OCI-LY1 (cell line): ENCODE data around the gene SLC35F3.

Source experiments
- H2AFZ ChIP-seq: fragments of 200-600 bp; sonication (generic), shearing (Covaris generic); 2 replicates; pipeline ENCODE4 v1.6.0; 2014; ENCODE audit warnings: antibody characterized with exemption, mild to moderate bottlenecking, low read length
- H3F3A ChIP-seq: fragments of 200-600 bp; sonication (generic), shearing (Covaris generic); 2 replicates; pipeline ENCODE4 v1.6.0; 2014; ENCODE audit warnings: mild to moderate bottlenecking, antibody characterized with exemption, low read length, moderate library complexity; ENCODE audit not compliant: insufficient read depth
- H3K27ac ChIP-seq: fragments of 200-600 bp; sonication (generic); 2 replicates; pipeline ENCODE4 v1.5.1; 2014; ENCODE audit warnings: low read length, mixed run types, mild to moderate bottlenecking, low read depth; ENCODE audit not compliant: poor library complexity, severe bottlenecking
- H3K27me3 ChIP-seq: fragments of 200-600 bp; sonication (generic); 2 replicates; pipeline ENCODE4 v1.6.0; 2014; ENCODE audit warnings: antibody characterized with exemption, mild to moderate bottlenecking, low read length, moderate library complexity; ENCODE audit not compliant: insufficient read depth
- H3K36me3 ChIP-seq: fragments of 200-600 bp; sonication (generic); 2 replicates; pipeline ENCODE4 v1.6.1; 2014; ENCODE audit warnings: mild to moderate bottlenecking, antibody characterized with exemption, low read length, moderate library complexity, mixed read lengths; ENCODE audit not compliant: insufficient read depth
- H3K4me1 ChIP-seq: fragments of 200-600 bp; sonication (generic); 2 replicates; pipeline ENCODE4 v1.5.1; 2014; ENCODE audit warnings: mild to moderate bottlenecking, low read length, moderate library complexity; ENCODE audit not compliant: insufficient read depth, severe bottlenecking
- H3K4me2 ChIP-seq: fragments of 200-600 bp; sonication (generic), shearing (Covaris generic); 2 replicates; pipeline ENCODE4 v1.6.1; 2014; ENCODE audit warnings: low read length
- H3K4me3 ChIP-seq: fragments of 200-600 bp; sonication (generic); 2 replicates; pipeline ENCODE4 v1.5.1; 2014; ENCODE audit warnings: low read length, low read depth, mild to moderate bottlenecking, mixed read lengths; ENCODE audit not compliant: poor library complexity, severe bottlenecking
- H3K79me2 ChIP-seq: fragments of 200-600 bp; shearing (Covaris generic); 2 replicates; pipeline ENCODE4 v1.6.1; 2016; ENCODE audit warnings: mixed run types, low read length, mixed read lengths; ENCODE audit not compliant: insufficient read depth
- H3K9ac ChIP-seq: fragments of 200-600 bp; sonication (generic), shearing (Covaris generic); 2 replicates; pipeline ENCODE4 v1.6.1; 2014; ENCODE audit warnings: mild to moderate bottlenecking, low read length, mixed read lengths
- H3K9me2 ChIP-seq: fragments of 200-600 bp; sonication (generic), shearing (Covaris generic); 2 replicates; pipeline ENCODE4 v1.6.1; 2014; ENCODE audit warnings: low read depth, mild to moderate bottlenecking, low read length, mixed read lengths
- H3K9me3 ChIP-seq: fragments of 200-600 bp; shearing (Covaris generic); 2 replicates; pipeline ENCODE4 v1.6.1; 2014; ENCODE audit warnings: low read length, mixed read lengths
- H4K20me1 ChIP-seq: fragments of 200-600 bp; sonication (generic), shearing (Covaris generic); 2 replicates; pipeline ENCODE4 v1.6.0; 2016; ENCODE audit warnings: mild to moderate bottlenecking, low read length; ENCODE audit not compliant: insufficient read depth
- EZH2 ChIP-seq: fragments of 200-600 bp; sonication (generic), shearing (Covaris generic); IDR thresholded peaks from 2 replicates; pipeline ENCODE4 v1.8.0; 2017; ENCODE audit warnings: borderline replicate concordance, mixed run types, mild to moderate bottlenecking, antibody characterized with exemption, low read length, moderate library complexity, mixed read lengths
- TF ChIP-seq, protein P1 (sequence below): fragments of 200-600 bp; sonication (generic), shearing (Covaris generic); IDR thresholded peaks from 2 replicates; pipeline ENCODE4 v1.5.1; 2017; ENCODE audit warnings: mild to moderate bottlenecking, antibody characterized with exemption, low read length, moderate library complexity, mixed read lengths

Gene SLC35F3

DNA sequence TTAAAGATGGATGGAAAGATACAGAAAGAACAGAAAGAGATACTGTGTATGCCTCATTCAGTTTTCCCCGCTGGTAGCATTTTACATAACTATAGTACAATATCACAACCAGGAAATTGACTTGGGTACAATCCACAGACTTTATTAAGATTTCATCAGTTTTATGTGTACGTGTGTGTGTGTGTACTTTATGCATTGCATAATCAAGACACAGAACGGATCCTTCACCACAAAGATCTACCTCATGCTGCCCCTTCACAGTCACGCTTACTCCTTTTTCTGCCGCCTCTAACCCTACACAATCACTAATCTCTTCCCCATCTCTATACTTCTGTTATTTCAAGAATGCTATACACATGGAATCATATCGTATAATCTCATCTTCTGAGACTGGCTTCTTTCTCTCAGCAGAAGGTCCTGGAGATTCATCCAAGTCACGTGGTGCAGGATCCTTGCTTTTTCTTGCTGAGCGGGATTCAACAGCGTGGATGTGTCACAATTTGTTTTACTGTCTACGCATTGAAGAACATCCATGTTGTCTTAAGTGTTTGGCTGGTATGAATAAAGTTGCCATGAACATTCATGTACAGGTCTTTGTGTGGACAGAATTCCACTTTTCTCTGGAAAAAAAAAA lies 76.7 kb downstream of the SLC35F3 start:
- Histone ChIP-seq H3K9me3 (no peaks in the 10 kb centered on the region), H3K27ac (no peak overlapping the region), H3K9me2 (no peaks in the 10 kb centered on the region), H3F3A (no peaks in the 10 kb centered on the region), H2AFZ (no peak overlapping the region), H4K20me1 (no peaks in the 10 kb centered on the region), H3K4me3 (no peak overlapping the region), H3K36me3 (no peaks in the 10 kb centered on the region), H3K4me1 (no peaks in the 10 kb centered on the region), H3K79me2 (no peaks in the 10 kb centered on the region), H3K27me3 (no peaks in the 10 kb centered on the region), H3K4me2 (no peak overlapping the region), H3K9ac (no peak overlapping the region)
- TF ChIP-seq EZH2 = no peak
- TF ChIP-seq, protein P1, sequence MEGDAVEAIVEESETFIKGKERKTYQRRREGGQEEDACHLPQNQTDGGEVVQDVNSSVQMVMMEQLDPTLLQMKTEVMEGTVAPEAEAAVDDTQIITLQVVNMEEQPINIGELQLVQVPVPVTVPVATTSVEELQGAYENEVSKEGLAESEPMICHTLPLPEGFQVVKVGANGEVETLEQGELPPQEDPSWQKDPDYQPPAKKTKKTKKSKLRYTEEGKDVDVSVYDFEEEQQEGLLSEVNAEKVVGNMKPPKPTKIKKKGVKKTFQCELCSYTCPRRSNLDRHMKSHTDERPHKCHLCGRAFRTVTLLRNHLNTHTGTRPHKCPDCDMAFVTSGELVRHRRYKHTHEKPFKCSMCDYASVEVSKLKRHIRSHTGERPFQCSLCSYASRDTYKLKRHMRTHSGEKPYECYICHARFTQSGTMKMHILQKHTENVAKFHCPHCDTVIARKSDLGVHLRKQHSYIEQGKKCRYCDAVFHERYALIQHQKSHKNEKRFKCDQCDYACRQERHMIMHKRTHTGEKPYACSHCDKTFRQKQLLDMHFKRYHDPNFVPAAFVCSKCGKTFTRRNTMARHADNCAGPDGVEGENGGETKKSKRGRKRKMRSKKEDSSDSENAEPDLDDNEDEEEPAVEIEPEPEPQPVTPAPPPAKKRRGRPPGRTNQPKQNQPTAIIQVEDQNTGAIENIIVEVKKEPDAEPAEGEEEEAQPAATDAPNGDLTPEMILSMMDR = no peak

DNA sequence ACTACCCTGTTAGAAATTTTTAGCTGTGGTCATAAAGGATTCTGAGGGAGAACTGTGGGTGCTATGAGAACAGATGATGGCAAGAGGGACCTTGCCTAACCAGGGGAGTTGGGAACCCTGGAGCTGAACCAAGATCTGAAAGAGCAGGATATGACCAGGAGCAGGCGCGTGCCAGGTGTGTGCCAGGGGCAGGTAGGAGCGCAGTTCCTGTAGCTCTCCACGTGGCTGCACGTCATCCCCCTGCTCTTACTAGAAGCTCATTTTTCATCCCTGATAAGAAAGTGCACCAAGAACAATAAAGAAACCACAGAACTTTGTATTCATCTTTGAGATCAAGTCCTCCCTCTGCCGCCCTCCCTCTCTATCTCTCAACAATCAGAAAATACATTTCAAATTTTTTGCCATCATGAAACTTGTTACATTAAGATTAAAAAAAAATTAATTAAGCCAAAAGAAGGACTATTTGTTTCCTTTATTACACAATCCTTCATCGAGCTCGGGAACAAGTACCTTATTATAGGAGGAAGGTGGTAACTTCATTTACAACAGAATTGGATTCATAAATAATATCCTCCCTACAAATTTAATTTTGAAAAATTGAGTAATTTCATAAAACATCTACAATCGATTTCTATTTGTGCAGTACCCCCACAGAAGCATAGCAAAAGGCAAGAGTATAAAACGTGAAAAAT lies 78.5 kb downstream of the SLC35F3 start:
- H3K9me3 ChIP-seq = no peaks in the 10 kb centered on the region
- H3K9ac ChIP-seq = no peak overlapping the region
- H3K27ac ChIP-seq = no peak overlapping the region
- no peak overlapping the region for H3K4me3 ChIP-seq
- TF ChIP-seq, protein P1 = no peak
- no peak for TF ChIP-seq EZH2
- H3K36me3 ChIP-seq = no peaks in the 10 kb centered on the region
- H3F3A ChIP-seq = no peaks in the 10 kb centered on the region
- no peak overlapping the region for H3K4me2 ChIP-seq
- no peaks in the 10 kb centered on the region for H3K27me3 ChIP-seq
- H4K20me1 ChIP-seq = no peaks in the 10 kb centered on the region
- H3K79me2 ChIP-seq = no peaks in the 10 kb centered on the region
- no peaks in the 10 kb centered on the region for H3K4me1 ChIP-seq
- no peaks in the 10 kb centered on the region for H3K9me2 ChIP-seq
- no peak overlapping the region for H2AFZ ChIP-seq

DNA sequence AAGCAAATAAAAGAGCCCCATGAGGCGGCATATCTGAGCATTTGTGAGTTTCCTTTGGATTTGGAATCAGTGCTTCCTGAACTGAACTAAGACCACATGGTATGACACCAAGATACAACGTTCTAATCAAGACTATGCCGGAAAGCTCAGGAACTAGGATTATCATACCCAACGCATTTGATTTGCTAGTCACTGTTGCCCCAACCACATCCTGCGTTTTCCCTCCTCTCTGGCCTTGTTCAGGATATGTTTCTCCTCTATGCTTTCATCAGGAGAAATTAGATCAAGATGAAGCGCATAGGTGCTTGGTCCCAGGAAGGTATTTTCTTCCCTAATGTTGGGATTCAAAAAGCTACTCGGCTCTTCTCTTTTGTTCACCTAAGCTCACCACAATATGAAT lies 79.3 kb downstream of the SLC35F3 start:
- H3K36me3 ChIP-seq = no peaks in the 10 kb centered on the region
- no peak overlapping the region for H3K27ac ChIP-seq
- no peak overlapping the region for H2AFZ ChIP-seq
- no peaks in the 10 kb centered on the region for H3K9me3 ChIP-seq
- H3K4me1 ChIP-seq = no peaks in the 10 kb centered on the region
- TF ChIP-seq, protein P1 = no peak
- H3K79me2 ChIP-seq = no peaks in the 10 kb centered on the region
- H3K9ac ChIP-seq = no peak overlapping the region
- no peak overlapping the region for H3K4me3 ChIP-seq
- no peak overlapping the region for H3K4me2 ChIP-seq
- no peaks in the 10 kb centered on the region for H4K20me1 ChIP-seq
- H3K9me2 ChIP-seq = no peaks in the 10 kb centered on the region
- H3F3A ChIP-seq = no peaks in the 10 kb centered on the region
- H3K27me3 ChIP-seq = no peaks in the 10 kb centered on the region
